Coronary artery (tissue), 2 donors: ENCODE measurements around the gene CFAP300.
A peak's percentile ranks its signal among the peaks of the same experiment; 100 is the strongest.

Experiments
- DNase-seq: peaks from one replicate; pipeline ENCODE4 v3.0.0-alpha.2; 2017; ENCODE audit warnings: low spot score
- H3K27ac ChIP-seq, 2 donors: fragments of 200-600 bp; sonication (generic); one replicate each; pipeline ENCODE4 v1.5.1; 2016 to 2019
- H3K4me3 ChIP-seq: fragments of 200-600 bp; sonication (generic); 2 replicates; pipeline ENCODE4 v1.5.1; 2016; ENCODE audit warnings: mild to moderate bottlenecking, moderate library complexity
- TF ChIP-seq, protein P1 (sequence below): fragments of 200-600 bp; sonication (generic); IDR thresholded peaks from one replicate; pipeline ENCODE4 v1.5.1; 2019; ENCODE audit warnings: antibody characterized with exemption

CFAP300 gene

DNA sequence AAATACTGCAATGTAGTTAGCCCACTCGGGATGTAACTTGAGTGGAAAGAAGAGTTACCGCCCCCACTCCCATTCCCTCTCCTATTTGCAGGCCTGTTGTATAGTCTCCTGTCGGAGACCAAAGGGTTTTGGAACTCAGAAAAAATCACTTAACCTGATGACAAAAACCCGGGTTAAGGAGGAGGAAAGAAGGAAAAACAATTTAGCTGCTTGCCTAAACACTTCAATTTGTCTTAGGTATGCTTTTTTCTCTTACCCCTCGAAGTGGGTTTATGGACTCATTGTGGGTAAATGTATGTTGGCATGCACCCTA, 65.2 kb downstream of the CFAP300 start:
- peak overlapping the region; percentile 99 to 100 for H3K27ac ChIP-seq
- TF ChIP-seq, protein P1, sequence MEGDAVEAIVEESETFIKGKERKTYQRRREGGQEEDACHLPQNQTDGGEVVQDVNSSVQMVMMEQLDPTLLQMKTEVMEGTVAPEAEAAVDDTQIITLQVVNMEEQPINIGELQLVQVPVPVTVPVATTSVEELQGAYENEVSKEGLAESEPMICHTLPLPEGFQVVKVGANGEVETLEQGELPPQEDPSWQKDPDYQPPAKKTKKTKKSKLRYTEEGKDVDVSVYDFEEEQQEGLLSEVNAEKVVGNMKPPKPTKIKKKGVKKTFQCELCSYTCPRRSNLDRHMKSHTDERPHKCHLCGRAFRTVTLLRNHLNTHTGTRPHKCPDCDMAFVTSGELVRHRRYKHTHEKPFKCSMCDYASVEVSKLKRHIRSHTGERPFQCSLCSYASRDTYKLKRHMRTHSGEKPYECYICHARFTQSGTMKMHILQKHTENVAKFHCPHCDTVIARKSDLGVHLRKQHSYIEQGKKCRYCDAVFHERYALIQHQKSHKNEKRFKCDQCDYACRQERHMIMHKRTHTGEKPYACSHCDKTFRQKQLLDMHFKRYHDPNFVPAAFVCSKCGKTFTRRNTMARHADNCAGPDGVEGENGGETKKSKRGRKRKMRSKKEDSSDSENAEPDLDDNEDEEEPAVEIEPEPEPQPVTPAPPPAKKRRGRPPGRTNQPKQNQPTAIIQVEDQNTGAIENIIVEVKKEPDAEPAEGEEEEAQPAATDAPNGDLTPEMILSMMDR: no peak
- no peak for DNase-seq

DNA sequence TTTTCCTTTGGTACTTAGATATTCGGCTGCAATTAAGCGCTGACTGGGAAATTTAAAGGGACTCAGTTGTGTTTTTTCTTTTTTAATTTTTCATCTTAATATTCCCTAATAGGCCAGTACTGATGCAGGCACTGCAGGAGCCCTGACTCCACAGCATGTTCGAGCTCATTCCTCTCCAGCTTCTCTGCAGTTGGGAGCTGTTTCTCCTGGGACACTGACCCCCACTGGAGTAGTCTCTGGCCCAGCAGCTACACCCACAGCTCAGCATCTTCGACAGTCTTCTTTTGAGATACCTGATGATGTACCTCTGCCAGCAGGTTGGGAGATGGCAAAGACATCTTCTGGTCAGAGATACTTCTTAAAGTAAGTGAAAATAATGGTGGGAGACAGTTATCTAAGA, 66.8 kb downstream of the CFAP300 start:
- DNase-seq: no peak
- TF ChIP-seq, protein P1: no peak
- Histone ChIP-seq H3K4me3 (peak overlapping the region; percentile 44), H3K27ac (peak overlapping the region in 1 of 2 donors; percentile 99)

More for the DNA sequence above, 65.2 kb downstream of the CFAP300 start:
- peak overlapping the region; percentile 98 for H3K4me3 ChIP-seq

DNA sequence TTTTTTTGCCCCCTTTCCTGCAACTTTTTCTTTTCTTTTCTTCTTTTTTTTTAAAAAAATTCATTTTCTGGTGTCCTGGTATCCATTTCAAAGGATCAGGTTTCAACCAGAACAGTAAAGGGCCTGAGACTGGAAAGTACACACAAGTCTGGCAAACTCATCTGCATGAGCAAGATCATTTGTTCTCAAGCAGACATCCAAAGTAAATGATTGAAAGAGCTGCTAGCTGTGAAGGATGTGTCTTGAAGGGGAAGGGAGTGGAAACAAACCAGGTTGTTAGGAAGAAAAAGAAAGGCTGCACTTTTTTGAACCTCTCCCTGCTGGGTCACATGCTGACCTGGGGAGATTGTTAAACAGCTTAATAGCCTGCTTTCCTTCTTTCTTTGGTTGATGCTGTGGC, 68.3 kb downstream of the CFAP300 start:
- TF ChIP-seq, protein P1: no peak
- no peak for DNase-seq
- peak overlapping the region; percentile 28 for H3K4me3 ChIP-seq
- peak overlapping the region; percentile 7 to 43 for H3K27ac ChIP-seq

DNA sequence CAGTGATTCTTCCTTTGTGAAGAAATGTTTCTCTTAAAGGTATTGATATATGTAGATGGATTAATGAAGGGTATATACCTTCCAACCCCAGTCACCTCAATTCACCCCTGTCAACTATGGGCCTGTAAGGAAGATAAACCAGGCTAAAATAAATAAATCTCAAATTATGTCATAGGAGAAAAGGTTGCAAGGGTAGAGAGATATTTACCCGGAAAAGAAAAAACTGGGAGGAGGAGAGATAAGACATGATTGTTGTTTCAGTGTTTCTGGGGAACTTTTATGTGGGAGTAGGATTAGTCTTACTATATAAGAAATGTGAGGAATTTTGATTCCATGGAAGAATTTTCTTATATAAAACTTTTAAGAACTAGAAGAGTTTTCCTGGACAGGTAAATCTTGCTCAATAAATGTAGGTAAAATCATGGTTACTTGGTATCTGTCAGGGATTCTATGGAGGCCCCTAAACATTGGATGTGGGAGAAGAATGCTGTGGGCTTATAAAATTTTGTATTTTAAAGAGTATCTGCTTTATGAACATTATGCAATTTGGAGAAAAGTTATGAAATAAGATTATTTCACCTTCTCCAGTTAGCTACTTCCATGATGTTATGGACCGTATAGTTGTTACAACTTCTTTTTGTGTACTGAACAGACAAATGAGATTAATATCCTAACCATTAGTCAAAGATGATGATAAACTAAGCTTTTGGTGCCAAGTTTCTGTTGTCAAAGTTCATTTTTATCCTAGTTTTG, 69.4 kb downstream of the CFAP300 start:
- TF ChIP-seq, protein P1: no peak
- Histone ChIP-seq H3K27ac (peak overlapping the region in 1 of 2 donors; percentile 28), H3K4me3 (no peak overlapping the region)
- DNase-seq: no peak

DNA sequence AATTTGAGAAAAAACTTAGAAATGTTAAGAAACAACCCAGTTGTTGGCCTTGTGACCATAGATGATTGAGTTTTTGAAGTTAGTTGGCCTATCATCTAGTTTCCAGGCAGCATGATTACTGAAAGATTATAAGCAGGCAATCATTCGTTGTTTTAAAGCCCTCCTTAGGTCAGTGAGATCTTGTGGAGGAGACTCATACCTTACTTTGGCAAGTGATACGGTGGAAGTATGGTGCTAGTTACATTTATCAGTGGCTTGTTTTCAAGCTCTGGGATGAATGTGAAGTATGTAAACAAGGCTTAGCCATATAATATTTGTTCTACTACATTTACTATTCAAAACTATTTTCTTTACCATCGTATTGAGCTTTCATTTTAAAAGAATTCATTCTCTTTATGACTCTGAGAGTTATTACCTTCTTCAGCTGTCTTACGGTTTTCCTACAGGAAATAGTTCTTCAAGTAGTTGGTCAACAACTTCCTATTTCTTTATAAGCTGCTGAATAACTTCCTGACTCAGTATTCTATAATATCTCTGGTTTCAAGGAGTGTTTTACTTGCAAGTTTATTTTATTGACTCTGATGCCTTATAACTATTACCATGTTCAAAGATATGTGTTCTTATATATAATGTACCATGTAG, 70.4 kb downstream of the CFAP300 start:
- no peak for DNase-seq
- Histone ChIP-seq H3K4me3 (peak overlapping the region; percentile 14), H3K27ac (peak overlapping the region in 1 of 2 donors; percentile 28)
- TF ChIP-seq, protein P1: no peak

DNA sequence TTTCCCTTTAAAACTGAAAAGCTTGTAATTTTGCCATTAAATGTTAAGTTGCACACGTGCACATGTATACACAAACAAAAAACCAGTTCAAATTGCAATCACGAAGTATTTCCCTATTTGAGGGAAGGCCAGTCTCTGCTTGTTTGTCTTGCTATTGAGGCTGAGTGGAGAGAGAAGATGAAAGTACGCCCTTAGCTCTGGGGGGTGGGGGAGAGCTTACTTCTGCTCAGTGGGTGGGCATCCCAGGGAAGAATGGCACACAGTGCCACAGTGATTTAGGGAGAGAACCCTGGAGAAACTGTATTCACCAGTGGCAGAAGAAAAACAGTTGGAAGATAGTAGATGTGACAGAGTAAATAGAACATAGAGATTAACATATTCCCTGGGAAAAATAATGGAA, 71.7 kb downstream of the CFAP300 start:
- TF ChIP-seq, protein P1: no peak
- Histone ChIP-seq H3K27ac (no peak overlapping the region), H3K4me3 (peak overlapping the region; percentile 32)
- DNase-seq: no peak

DNA sequence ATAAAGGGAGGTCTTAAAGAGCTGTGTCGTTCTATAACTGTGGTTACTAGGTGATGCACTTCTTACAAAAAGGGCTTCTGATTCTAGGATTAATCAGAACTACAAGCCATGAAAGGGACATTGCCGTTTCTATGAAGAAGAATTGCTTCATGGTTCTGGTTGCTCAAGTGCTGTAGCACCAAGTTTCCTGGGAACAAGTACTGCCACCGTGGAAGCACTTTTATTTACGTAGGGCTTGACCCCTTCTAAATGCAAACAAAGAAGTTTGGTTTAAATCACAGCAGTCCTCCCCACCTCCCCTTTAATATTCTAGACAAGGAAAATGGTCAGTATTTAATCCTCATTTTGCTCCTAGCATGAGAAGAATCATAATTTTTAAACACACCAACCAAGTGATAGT, 72.8 kb downstream of the CFAP300 start:
- Histone ChIP-seq H3K4me3 (peak overlapping the region; percentile 12), H3K27ac (peak overlapping the region; percentile 23 to 43)
- TF ChIP-seq, protein P1: no peak
- DNase-seq: no peak
